ENCODE results near the gene CCSER1.

CCSER1 gene

GRCh38 chr4:90198086-90198847 is 71.1 kb downstream of the CCSER1 start:
- no peak for DNase-seq

GRCh38 chr4:90207887-90208454 is 80.8 kb downstream of the CCSER1 start:
- DNase-seq, result no peak

GRCh38 chr4:90209922-90210321 is 82.7 kb downstream of the CCSER1 start:
- DNase-seq, result no peak

GRCh38 chr4:90211174-90211573 is 84.0 kb downstream of the CCSER1 start:
- no peak for DNase-seq

- no peak for DNase-seq
Observed at GRCh38 chr4:90215286-90215685, 88.1 kb downstream of the CCSER1 start.

GRCh38 chr4:90219822-90220221 is 92.6 kb downstream of the CCSER1 start:
- DNase-seq, result no peak

- no peak for DNase-seq
Observed at GRCh38 chr4:90220459-90220858, 93.3 kb downstream of the CCSER1 start.

GRCh38 chr4:90226734-90227133 is 99.5 kb downstream of the CCSER1 start:
- DNase-seq, result no peak

- no peak for DNase-seq
Observed at GRCh38 chr4:90227177-90227576, 100.0 kb downstream of the CCSER1 start.

GRCh38 chr4:90234916-90235547 is 107.8 kb downstream of the CCSER1 start:
- DNase-seq, result no peak

GRCh38 chr4:90237751-90238530 is 110.7 kb downstream of the CCSER1 start:
- no peak for DNase-seq

- DNase-seq, result no peak
Observed at GRCh38 chr4:90240333-90240732, 113.1 kb downstream of the CCSER1 start.

GRCh38 chr4:90241008-90241407 is 113.8 kb downstream of the CCSER1 start:
- DNase-seq, result no peak

- DNase-seq, result no peak
Observed at GRCh38 chr4:90245837-90246236, 118.6 kb downstream of the CCSER1 start.

GRCh38 chr4:90246816-90247215 is 119.6 kb downstream of the CCSER1 start:
- no peak for DNase-seq

- DNase-seq, result no peak
Observed at GRCh38 chr4:90254357-90254756, 127.2 kb downstream of the CCSER1 start.

- no peak for DNase-seq
Observed at GRCh38 chr4:90274175-90274574, 147.0 kb downstream of the CCSER1 start.

GRCh38 chr4:90280954-90281353 is 153.8 kb downstream of the CCSER1 start:
- DNase-seq, result no peak

- DNase-seq, result no peak
Observed at GRCh38 chr4:90281541-90282355, 154.6 kb downstream of the CCSER1 start.

GRCh38 chr4:90290345-90290744 is 163.2 kb downstream of the CCSER1 start:
- DNase-seq, result no peak

GRCh38 chr4:90292438-90292837 is 165.2 kb downstream of the CCSER1 start:
- no peak for DNase-seq

GRCh38 chr4:90293320-90293719 is 166.1 kb downstream of the CCSER1 start:
- DNase-seq, result no peak

GRCh38 chr4:90299373-90299772 is 172.2 kb downstream of the CCSER1 start:
- no peak for DNase-seq

Measured in activated CD8-positive, alpha-beta memory T cell treated with anti-CD3 and anti-CD28 coated beads, Interleukin-2, amount 50 U/mL, for 4 hours (primary cell).